Measurements from ENCODE around the gene ANKRD29. TPM values are rescaled to one million over a fixed set of nuclear protein-coding genes. Genes with fewer than 3 reads are reported as not detected.
A peak's percentile ranks its signal among the peaks of the same experiment; 100 is the strongest.
"Not testable (repeated sequence)": the region's sequence is repeated elsewhere in the genome, so short reads cannot be mapped to it uniquely, and the experiment has no call there.

Gene ANKRD29
- total RNA-seq, 1 donor from 2014 or later = 9.2 TPM

DNA sequence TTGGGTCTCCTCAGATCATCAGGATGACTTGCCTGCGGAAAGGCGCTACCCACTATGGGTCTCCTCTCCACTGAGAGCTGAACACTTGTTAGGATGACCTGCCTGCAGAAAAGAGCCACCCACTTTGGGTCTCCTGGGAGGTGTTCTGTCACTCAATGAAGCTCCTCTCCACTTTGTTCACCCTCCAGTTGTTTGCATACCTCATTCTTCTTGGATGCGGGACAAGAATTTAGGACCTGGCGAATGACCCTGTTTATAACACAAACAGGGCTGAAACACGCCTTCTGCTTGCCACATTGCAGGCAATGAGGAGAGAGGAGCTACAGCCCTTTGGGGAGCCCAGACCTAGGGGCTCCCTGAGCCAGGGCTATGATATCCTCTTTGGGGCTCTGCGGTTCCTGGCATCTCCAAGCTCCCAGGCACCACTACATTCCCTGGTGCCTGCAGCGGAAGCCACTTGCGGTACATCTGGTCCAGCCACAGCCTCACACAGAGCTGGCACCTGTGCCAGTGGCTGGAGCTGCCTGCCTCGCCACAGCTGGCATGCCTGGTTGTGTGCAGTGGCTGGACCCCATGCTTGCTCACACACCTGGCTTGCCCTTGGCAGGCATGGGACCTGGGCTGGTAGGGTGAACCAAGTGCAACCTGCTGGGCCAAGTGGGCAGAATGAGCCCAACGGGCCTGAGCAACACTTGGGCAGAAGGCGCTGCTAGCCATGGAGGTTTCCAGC is 20.6 kb downstream of the ANKRD29 start:
- DNase-seq = no peak
- TF ChIP-seq, protein P1, sequence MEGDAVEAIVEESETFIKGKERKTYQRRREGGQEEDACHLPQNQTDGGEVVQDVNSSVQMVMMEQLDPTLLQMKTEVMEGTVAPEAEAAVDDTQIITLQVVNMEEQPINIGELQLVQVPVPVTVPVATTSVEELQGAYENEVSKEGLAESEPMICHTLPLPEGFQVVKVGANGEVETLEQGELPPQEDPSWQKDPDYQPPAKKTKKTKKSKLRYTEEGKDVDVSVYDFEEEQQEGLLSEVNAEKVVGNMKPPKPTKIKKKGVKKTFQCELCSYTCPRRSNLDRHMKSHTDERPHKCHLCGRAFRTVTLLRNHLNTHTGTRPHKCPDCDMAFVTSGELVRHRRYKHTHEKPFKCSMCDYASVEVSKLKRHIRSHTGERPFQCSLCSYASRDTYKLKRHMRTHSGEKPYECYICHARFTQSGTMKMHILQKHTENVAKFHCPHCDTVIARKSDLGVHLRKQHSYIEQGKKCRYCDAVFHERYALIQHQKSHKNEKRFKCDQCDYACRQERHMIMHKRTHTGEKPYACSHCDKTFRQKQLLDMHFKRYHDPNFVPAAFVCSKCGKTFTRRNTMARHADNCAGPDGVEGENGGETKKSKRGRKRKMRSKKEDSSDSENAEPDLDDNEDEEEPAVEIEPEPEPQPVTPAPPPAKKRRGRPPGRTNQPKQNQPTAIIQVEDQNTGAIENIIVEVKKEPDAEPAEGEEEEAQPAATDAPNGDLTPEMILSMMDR (IDR thresholded peaks at IDR 0.05; ENCODE audit: borderline replicate concordance) = no peak
- Histone ChIP-seq H3K9me3 (replicated peaks) (peaks cover 8% of the 10 kb centered on the region), H3K4me3 (no peak overlapping the region), H3K4me1 (no peaks in the 10 kb centered on the region), H3K27me3 (ENCODE audit: low read depth) (no peaks in the 10 kb centered on the region), H3K36me3 (peaks cover 9% of the 10 kb centered on the region), H3K27ac (replicated peaks) (no peak overlapping the region)
- intact Hi-C loops (cut with micrococcal nuclease) = no loop called here

DNA sequence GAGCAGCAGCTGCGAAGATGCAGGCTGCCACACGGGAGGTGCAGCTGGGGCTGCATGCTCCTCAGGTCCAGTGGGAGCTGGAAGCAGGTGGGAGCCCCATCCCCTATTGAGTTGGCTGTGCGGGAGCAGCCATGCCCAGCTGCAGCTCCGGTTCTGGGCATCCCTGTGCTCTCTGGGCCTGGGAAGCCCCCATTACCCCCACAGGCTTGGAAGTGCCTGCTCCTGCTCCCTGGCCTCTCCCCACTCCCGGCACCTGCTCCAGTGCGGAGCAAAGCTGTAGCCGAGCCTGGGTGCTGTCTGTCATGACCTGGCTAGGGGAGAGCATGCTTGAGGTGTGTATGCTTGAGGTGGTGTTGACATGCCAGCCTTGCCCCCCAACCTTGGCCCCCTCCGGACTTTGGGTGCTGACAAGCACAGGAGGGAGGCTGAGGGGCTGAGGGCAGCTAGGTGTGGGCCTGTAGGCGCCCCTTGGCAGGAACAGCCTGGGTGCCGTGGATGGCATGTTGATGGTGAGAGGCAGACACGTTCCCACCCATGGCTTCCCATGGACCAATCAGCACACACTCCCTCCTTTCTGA is 21.5 kb downstream of the ANKRD29 start:
- intact Hi-C loops (cut with micrococcal nuclease) = no loop called here
- Histone ChIP-seq H3K9me3 (replicated peaks) (peaks cover 8% of the 10 kb centered on the region), H3K4me3 (no peak overlapping the region), H3K36me3 (peaks cover 9% of the 10 kb centered on the region), H3K27me3 (ENCODE audit: low read depth) (no peaks in the 10 kb centered on the region), H3K4me1 (no peaks in the 10 kb centered on the region), H3K27ac (replicated peaks) (no peak overlapping the region)
- TF ChIP-seq, protein P1 (IDR thresholded peaks at IDR 0.05; ENCODE audit: borderline replicate concordance) = no peak
- no peak for DNase-seq

GRCh38 chr18:23640052-23640451 is 22.7 kb downstream of the ANKRD29 start:
- DNase-seq = no peak
- TF ChIP-seq, protein P1 (IDR thresholded peaks at IDR 0.05; ENCODE audit: borderline replicate concordance) = peak; percentile 32
- Histone ChIP-seq H3K4me1 (no peaks in the 10 kb centered on the region), H3K27me3 (ENCODE audit: low read depth) (no peaks in the 10 kb centered on the region), H3K27ac (replicated peaks) (no peak overlapping the region), H3K9me3 (replicated peaks) (peaks cover 8% of the 10 kb centered on the region), H3K4me3 (no peak overlapping the region), H3K36me3 (peaks cover 11% of the 10 kb centered on the region)
- intact Hi-C loops (cut with micrococcal nuclease) = no loop called here

DNA sequence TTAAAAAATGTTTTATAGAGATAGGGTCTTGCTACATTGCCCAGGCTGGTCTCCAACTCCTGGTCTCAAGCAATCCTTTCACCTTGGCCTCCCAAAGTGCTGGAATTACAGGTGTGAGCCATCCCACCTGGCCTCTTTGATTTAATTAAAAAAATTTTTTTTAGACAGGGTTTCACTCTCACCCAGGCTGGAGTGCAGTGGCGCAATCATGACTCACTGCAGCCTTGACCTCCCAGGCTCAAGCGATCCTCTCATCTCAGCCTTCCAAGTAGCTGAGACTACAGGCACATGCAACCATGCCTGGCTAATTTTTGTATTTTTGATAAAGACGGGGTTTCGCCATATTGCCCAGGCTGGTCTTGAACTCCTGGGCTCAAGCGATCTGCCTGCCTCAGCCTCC is 26.3 kb downstream of the ANKRD29 start:
- H3K4me3 ChIP-seq; H3K9me3 ChIP-seq (replicated peaks); H3K36me3 ChIP-seq; H3K27me3 ChIP-seq (ENCODE audit: low read depth); DNase-seq; H3K4me1 ChIP-seq; H3K27ac ChIP-seq (replicated peaks); intact Hi-C loops (cut with micrococcal nuclease): not testable (repeated sequence)

DNA sequence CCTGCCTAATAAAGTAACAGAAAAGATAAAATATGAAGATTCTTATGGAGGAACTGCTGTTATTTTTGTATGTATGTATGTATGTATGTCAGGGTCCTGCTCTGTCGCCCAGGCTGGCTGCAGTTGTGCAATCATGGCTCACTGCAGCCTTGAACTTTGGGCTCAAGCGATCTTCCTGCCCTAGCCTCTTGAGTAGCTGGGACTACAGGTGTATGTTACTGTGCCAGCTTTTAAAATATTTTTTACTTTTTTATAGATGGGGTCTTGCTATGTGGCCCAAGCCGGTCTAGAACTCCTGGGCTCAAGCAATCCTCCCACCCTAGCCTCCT is 26.7 kb downstream of the ANKRD29 start:
- H3K36me3 ChIP-seq = peaks cover 5% of the 10 kb centered on the region

More for the DNA sequence above, 26.7 kb downstream of the ANKRD29 start:
- Histone ChIP-seq H3K4me1 (no peaks in the 10 kb centered on the region), H3K4me3 (no peak overlapping the region), H3K27ac (replicated peaks) (no peak overlapping the region), H3K27me3 (ENCODE audit: low read depth) (no peaks in the 10 kb centered on the region), H3K9me3 (replicated peaks) (no peaks in the 10 kb centered on the region)
- TF ChIP-seq, protein P1 (IDR thresholded peaks at IDR 0.05; ENCODE audit: borderline replicate concordance) = no peak
- DNase-seq = no peak
- intact Hi-C loops (cut with micrococcal nuclease) = no loop called here
